GM13977 (cell line): ENCODE measurements around the gene CORO6.

Experiments used
- DNase-seq: peaks from one replicate; pipeline ENCODE4 v3.0.0; 2012; ENCODE audit warnings: low spot score
- in situ Hi-C: fragments of 300-500 bp; cut with MboI; formaldehyde crosslinking; loops from one replicate; pipeline ENCODE4 v1.12.0; 2022; ENCODE audit warnings: low sequenced_read_pairs, low pct_unique_long_range_greater_than_20kb, mixed read lengths, inconsistent platforms; ENCODE audit not compliant: unreplicated experiment
- TF ChIP-seq, protein P1 (sequence below): IDR thresholded peaks from 2 replicates; pipeline ENCODE4 v1.5.1; 2012; ENCODE audit warnings: mild to moderate bottlenecking, control low read depth; ENCODE audit not compliant: insufficient read depth; ENCODE audit errors: extremely low read depth, missing control alignments

Gene CORO6

DNA sequence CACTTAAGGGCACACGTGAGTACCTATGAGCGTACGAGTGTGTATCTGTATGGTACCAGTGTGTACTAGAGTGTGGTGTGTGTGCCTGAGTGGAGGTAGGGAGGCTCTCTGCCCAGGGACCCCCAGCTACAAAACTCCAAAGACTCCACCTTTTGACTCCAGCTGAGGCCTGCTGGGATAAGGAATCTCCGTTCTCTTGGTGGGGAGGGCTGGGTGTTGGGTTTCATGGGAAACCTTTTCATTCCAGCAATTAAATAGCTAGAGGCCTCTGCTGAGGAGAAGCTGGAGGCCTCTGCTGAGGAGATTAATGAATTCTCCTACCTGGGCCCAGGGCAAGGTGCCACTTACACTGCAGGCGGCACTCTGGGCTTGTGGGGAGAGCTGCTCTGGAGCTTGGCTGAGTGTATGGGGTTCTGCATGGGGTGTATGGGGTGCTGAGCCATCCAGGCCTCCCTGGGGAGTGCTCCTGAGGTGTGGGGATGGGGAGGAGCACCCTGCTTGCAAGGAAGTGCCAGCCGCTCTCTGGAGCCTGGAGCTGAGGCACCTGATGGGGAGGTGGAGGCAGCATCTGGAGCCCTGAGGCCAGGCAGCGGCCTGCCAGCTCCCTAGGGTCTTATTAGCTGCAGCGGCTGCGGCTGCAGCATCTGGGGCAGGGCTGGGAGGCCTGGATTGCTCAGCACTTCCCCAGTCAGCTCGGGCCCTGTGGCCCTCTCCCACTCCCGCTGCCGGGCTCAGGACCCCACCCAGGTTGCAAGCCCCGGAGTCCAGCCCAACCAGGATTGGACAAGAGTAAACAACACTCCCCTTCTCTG is 25.1 kb downstream of the CORO6 start:
- in situ Hi-C loops: no loop called here
- no peak for DNase-seq
- TF ChIP-seq, protein P1, sequence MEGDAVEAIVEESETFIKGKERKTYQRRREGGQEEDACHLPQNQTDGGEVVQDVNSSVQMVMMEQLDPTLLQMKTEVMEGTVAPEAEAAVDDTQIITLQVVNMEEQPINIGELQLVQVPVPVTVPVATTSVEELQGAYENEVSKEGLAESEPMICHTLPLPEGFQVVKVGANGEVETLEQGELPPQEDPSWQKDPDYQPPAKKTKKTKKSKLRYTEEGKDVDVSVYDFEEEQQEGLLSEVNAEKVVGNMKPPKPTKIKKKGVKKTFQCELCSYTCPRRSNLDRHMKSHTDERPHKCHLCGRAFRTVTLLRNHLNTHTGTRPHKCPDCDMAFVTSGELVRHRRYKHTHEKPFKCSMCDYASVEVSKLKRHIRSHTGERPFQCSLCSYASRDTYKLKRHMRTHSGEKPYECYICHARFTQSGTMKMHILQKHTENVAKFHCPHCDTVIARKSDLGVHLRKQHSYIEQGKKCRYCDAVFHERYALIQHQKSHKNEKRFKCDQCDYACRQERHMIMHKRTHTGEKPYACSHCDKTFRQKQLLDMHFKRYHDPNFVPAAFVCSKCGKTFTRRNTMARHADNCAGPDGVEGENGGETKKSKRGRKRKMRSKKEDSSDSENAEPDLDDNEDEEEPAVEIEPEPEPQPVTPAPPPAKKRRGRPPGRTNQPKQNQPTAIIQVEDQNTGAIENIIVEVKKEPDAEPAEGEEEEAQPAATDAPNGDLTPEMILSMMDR: no peak

DNA sequence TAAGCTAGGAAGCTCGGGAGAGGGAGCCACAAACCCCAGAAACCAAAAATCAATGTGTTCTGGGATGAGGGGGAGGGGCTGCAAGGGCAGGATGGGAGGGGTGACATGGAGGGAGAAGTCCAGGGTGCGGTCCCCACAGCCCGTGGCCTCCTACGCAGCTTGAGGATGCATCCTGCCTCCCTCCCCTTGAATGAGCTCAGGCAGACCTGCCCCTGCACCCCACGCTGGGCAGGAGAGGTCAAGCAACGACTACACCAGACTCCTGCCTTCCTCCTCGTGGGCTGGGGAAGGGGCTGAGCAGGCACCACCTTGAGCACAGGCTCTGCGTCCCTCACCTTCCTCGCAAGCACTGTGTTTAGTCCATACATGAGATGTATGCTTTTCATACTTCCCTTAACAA is 25.9 kb downstream of the CORO6 start:
- in situ Hi-C loops: no loop called here
- TF ChIP-seq, protein P1: no peak
- no peak for DNase-seq

DNA sequence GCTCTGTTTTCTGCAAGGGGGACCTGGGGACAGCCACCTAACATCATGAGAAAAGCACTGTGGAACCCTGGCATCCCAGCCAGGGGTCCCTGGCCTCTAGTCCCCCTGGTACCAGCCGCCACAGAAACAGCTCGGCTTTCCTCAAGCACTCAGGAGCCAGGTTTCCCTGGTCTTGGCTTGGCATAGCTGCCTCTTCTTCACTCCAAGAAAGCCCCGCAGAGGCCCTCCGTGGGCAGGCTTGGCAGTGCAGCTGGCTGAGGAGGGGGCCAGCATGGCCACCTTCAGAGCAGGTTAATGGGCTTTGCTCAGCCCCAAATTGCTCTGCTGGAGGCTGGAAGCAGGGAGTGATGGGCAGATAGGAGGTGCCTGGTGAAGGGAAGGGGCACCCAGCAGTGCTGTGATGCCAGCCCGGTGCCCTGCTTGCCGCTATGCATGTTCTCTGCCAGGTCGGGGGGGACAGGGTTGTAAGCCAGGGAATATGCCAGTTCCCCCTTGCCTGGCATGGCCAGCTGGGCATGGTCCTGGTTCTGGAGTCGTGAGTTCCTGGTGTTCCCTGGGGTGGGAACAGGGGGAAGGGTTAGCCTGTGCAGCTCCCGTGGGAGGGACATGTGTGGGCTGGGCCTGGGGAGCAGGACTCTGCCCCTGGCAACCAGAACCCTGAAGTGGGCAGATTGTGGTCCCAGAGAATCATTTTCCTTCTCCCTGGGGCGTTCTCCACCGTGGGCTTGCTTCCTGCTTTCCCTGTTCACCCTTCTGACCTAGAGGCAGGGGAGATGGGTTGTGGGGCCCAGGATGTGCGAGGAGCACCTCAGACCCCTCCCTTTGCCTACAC is 26.6 kb downstream of the CORO6 start:
- no peak for DNase-seq
- TF ChIP-seq, protein P1: no peak
- in situ Hi-C loops: no loop called here

DNA sequence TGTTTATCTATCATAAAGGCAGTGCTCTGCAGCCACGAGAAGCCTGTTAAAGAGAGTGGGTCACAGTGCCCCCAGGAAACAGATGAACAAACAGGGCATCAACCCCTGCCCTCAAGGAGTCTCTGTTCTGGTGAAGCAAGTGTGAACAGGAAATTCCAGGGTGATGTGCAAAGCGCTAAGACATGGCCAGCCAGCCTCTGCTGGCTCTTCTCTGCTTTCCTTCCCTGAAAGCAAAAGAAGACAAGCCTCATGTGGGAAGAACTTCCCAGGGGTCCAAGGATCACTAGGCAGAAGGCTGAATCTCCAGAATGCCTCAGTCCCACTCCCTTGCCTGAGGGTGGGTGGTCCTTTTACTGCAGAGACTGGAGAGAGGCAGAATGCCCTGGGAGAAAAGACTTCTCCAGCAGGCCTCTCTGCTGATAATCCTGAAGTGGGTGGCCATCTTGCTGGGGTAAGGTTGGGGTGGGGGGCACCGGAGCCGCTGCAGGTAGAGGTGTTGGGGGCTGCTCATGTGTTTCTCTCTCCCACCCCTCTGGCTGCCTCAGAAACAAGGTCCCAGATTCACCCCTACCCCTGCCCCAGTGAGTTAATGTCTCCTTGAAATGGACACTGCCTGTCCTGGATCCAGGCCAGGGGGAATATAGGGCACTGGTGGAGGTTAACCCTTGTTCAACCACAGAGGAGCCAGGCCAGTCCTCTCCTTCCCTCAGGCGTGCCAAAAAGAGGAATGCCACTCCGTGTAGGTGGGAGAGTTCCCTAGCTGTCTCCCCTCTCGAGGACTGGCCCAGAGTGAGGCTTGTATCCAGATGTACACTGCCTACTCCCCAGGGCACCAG is 27.4 kb downstream of the CORO6 start:
- in situ Hi-C loops: no loop called here
- DNase-seq: no peak
- TF ChIP-seq, protein P1: no peak

DNA sequence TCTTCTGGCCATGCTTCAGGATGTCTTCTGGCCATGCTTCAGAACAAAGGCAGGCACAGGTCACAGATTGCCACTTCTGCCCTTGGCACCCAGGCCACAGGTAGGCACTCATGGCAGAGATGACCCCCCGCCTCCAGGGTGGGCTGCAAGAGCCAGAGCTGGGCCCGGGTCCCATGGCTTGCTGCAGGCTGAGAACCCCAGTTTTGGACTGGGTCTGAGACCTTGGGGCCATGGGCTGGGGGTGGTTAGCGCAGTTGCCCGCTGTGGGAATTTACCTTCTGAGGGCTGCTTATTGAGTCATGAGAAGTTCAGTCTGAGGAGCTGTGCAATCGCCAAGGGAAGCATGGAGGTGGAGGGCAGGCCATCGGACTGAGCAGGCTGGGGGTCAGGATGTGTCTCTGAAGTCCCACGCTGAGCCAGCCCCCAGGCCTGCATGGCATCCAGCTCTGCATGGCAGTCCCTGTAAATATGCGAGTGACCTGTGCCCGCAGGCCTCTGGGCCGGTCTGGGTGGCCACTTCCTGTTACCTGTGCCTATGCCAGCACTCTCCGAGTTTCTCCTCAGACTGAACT is 28.1 kb downstream of the CORO6 start:
- in situ Hi-C loops: no loop called here
- DNase-seq: no peak
- TF ChIP-seq, protein P1: no peak
